Retinal pigment epithelial cell (primary cell): Measurements from ENCODE around the gene NFATC2.

Experiments
- DNase-seq: peaks from one replicate; pipeline ENCODE4 v3.0.0-alpha.2; 2010; ENCODE audit warnings: low read depth
- H3K4me3 ChIP-seq: 2 replicates; pipeline ENCODE4 v1.5.1; 2011; ENCODE audit warnings: mild to moderate bottlenecking, low read length, control low read depth, moderate library complexity
- CTCF ChIP-seq: conservative IDR thresholded peaks from 2 replicates; pipeline ENCODE4 v1.5.1; 2011; ENCODE audit warnings: low read depth, low read length, control low read depth, inconsistent platforms

NFATC2 gene

DNA sequence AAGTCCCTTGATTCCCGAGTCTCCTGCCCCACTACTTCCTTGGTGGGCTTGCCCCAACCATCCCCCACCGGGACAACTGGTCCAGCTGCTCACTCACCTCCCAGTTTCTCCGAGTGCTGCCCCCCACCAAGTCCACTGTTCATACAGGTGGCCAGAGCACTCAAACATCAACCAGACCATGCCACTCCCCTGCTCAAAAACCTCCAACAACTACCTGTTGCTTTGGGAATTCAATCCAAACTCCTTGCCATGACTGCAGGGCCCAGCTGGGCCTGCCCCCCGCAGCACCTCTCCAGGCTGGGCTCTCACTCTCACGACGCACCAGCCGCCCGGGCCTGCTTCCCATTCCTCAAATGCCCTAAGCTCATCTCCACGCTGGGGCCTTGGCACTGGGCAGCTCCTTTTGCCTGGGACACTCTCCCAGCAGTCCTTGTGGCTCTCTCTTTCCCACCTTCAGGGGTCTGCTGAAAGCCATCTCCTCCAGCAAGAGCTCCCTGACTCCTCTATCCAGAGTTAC lies 97.5 kb downstream of the NFATC2 start:
- TF ChIP-seq CTCF, result no peak
- no peak for DNase-seq
- H3K4me3 ChIP-seq, result no peak overlapping the region

DNA sequence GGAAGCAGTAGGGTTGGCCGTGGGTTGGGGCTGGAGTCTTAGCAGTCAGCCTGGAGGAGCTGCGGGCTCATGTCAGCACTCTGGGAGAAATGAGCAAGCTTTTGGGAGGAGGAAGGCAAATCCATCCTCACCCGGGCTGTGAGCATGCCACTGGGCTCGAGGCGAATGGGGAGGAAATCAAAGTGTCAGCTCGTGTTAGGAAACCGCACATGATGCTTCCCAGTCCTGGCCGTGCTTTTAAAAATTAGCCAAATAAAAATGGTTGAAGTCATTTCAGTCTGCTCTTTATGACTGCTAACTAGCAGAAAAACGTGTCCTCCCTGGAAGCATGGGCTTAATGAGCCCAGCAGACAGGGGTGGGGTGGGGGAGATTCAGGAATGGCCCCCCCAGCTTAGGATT lies 98.1 kb downstream of the NFATC2 start:
- TF ChIP-seq CTCF, result no peak
- DNase-seq, result no peak
- H3K4me3 ChIP-seq, result no peak overlapping the region

DNA sequence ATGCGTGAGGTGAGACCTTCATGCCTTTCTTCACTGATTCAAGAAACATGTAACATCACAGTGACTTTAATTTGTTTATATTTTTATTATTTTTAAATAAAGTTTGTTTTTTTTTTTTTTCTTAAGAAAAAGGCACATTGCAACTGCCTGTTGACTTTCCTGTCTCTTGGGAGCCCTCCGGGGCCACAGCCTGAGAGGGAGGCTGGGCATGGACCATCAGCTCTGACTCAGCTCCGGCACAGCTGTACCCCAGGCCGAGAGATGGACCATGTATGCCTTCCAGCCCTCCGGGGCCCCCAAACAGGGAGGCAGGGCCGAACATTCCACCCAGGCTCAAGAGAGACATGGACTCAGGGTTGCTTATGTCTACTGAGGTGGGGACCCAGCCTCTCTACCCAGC lies 99.9 kb downstream of the NFATC2 start:
- TF ChIP-seq CTCF, result no peak
- DNase-seq, result no peak
- H3K4me3 ChIP-seq, result no peak overlapping the region

- no peak for DNase-seq
These were observed 101.9 kb downstream of the NFATC2 start for GRCh38 chr20:51440589-51440988.

GRCh38 chr20:51439160-51439689 lies 103.3 kb downstream of the NFATC2 start:
- TF ChIP-seq CTCF, result no peak
- no peak for DNase-seq

More at GRCh38 chr20:51440589-51440988, 101.9 kb downstream of the NFATC2 start:
- no peak for TF ChIP-seq CTCF
- no peak overlapping the region for H3K4me3 ChIP-seq

GRCh38 chr20:51438136-51438535 lies 104.4 kb downstream of the NFATC2 start:
- no peak for TF ChIP-seq CTCF
- DNase-seq, result no peak
- no peak overlapping the region for H3K4me3 ChIP-seq

More at GRCh38 chr20:51439160-51439689, 103.3 kb downstream of the NFATC2 start:
- H3K4me3 ChIP-seq, result no peak overlapping the region

- H3K4me3 ChIP-seq, result no peak overlapping the region
- DNase-seq, result no peak
- no peak for TF ChIP-seq CTCF
These were observed 105.2 kb downstream of the NFATC2 start for GRCh38 chr20:51437182-51437924.
